Fibroblast of skin of right biceps (primary cell): ENCODE measurements around the gene TSPAN12.

Experiments used
- DNase-seq: peaks from one replicate; pipeline ENCODE4 v3.0.0-alpha.2; 2013

The TSPAN12 gene

DNA sequence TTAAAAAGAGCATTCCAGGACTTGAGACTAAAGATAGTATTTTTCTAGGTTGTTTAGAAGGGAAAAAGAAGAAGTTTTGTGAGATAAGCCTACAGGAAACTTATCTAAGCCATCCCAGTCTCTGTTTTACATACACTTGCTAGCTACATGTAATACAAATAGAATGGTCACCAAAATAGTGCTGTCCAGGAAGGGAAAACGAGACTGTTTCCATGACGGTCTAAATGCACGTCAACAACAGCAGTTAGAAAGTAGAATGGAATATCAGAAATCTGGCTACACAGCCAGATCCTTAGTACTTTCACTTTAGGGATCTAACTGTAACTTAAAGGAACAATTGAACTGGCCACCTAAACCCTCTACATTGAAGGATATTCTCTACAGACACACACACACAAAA is 117.6 kb downstream of the TSPAN12 start:
- no peak for DNase-seq

DNA sequence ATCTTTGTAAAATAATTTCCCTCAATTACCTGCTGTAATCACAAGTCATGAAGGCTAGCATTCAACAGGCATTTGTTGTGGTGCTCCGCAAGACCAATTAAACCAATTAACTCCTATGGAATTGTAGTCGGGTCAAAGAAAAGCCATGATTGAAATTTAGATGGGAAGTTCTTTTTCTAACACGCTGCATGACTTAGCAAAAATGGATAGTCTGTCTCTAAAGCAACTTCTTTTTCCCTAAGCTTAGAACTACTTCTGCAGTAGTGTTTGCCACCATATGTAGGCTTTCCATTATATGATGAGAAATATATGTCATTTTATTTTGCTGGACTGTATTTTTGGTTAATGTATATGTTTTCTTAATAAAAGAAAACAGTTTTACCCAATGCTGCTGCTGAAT is 119.1 kb downstream of the TSPAN12 start:
- DNase-seq: no peak
